LNCaP clone FGC (cell line): ENCODE results near the gene PTPRE.

ENCODE experiments used
- DNase-seq: peaks from one replicate; pipeline ENCODE4 v3.0.0-alpha.2; 2011; ENCODE audit warnings: low read depth
- H3K4me3 ChIP-seq: 2 replicates; pipeline ENCODE4 v1.5.1; 2011; ENCODE audit warnings: mild to moderate bottlenecking, low read depth, low read length, control low read depth
- TF ChIP-seq, protein P1 (sequence below): IDR thresholded peaks from 2 replicates; pipeline ENCODE4 v1.5.1; 2012; ENCODE audit warnings: mild to moderate bottlenecking; ENCODE audit not compliant: control insufficient read depth, insufficient read depth; ENCODE audit errors: extremely low read depth

The PTPRE gene

DNA sequence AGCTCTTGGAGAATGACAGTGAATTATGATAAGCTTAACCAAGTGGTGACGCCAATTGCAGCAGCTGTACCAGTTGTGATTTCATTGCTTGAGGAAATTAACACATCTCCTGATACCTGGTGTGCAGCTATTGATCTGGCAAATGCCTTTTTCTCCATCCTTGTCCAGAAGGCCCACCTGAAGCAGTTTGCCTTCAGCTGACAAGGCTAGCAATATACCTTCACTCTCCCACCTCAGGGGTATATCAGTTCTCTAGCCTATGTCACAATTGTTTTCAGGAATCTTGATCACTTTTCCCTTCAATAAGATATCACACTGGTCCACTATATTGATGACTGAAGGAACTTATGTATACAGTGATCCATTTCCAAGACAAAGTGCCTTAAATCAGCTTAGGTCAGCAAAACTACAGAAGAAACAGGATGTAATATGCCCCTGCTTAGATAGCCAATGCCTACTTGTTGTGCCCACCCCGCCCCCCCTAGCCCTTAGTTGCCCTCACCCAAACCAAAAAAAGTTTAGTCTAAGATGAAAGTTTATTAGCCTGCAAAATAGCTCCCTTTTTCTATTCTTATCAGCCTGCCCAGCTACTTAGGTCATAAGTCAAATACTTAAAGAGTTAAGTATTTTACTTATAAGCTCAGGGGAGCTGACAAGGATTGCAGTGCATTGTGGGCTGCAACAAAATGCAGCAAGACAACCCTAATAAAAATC is 45.1 kb downstream of the PTPRE start:
- H3K4me3 ChIP-seq, result no peak overlapping the region
- DNase-seq, result no peak
- TF ChIP-seq, protein P1, sequence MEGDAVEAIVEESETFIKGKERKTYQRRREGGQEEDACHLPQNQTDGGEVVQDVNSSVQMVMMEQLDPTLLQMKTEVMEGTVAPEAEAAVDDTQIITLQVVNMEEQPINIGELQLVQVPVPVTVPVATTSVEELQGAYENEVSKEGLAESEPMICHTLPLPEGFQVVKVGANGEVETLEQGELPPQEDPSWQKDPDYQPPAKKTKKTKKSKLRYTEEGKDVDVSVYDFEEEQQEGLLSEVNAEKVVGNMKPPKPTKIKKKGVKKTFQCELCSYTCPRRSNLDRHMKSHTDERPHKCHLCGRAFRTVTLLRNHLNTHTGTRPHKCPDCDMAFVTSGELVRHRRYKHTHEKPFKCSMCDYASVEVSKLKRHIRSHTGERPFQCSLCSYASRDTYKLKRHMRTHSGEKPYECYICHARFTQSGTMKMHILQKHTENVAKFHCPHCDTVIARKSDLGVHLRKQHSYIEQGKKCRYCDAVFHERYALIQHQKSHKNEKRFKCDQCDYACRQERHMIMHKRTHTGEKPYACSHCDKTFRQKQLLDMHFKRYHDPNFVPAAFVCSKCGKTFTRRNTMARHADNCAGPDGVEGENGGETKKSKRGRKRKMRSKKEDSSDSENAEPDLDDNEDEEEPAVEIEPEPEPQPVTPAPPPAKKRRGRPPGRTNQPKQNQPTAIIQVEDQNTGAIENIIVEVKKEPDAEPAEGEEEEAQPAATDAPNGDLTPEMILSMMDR, result no peak

DNA sequence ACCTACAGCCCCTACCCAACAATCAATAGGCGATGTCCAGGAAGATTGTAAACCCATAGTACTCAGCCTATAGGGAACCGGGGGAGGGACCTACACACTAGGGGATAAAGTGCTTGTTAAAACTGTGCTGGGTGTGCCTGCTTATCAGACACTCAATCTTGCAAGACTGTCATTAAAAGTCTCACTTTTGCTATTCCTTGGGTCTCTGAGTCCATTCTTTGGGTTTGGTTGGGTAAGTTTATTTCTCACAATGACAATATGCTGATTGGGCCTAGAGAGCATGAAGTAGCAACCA is 45.6 kb downstream of the PTPRE start:
- DNase-seq, result no peak
- TF ChIP-seq, protein P1, result no peak
- no peak overlapping the region for H3K4me3 ChIP-seq

DNA sequence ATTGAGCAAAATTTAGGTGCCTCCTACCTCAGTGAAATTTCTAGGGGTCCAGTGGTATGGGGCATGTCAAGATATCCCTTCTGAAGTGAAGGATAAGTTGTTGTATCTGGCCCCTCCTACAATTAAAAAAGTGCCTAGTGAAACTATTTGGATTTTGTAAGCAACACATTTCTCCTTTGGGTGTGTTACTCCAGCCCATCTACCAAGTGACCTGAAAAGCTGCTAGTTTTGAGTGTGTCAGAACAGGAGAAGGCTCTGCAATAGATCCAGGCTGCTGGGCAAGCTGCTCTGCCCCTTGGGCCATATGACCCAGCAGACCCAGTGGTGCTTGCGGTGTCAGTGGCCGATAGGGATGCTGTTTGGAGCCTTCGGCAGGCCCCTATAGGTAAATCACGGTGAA is 46.0 kb downstream of the PTPRE start:
- no peak overlapping the region for H3K4me3 ChIP-seq
- no peak for DNase-seq
- TF ChIP-seq, protein P1, result no peak

DNA sequence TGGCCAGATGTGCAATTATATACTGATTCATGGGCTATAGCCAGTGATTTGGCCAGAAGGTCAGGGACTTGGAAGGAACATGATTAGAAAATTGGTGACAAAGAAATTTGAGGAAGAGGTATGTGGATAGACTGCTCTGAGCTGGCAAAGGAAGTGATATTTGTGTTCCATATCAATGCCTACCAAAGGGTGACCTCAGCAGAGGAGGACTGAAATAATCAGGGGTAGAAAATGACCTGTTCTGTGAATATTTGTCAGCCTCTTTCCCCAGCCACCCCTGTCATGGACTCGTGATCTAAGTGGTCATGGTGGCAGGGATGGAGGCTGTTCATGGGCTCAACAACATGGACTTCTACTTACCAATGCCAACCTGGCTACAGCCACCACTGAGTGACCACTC is 47.0 kb downstream of the PTPRE start:
- no peak for DNase-seq
- TF ChIP-seq, protein P1, result no peak
- H3K4me3 ChIP-seq, result no peak overlapping the region

DNA sequence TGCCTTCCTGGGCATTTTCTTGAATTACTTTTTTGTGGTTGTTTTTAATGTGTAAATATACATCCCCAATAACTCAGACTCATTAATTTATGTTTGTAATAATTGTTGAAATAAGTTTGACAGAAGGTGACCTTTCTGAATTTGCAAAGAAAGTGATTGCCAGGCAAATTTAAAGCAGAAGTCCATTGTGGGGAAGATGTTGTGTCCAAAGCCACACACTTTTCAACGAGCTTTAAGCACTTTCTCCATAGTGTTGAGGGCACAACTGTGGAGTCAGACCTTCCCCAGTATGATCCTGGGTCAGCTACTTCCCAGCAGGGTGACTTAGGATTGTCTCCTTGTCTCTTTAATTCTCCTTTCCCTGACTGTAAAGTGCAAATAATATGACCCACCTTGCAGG is 52.5 kb downstream of the PTPRE start:
- H3K4me3 ChIP-seq, result no peak overlapping the region
- no peak for DNase-seq
- TF ChIP-seq, protein P1, result no peak

DNA sequence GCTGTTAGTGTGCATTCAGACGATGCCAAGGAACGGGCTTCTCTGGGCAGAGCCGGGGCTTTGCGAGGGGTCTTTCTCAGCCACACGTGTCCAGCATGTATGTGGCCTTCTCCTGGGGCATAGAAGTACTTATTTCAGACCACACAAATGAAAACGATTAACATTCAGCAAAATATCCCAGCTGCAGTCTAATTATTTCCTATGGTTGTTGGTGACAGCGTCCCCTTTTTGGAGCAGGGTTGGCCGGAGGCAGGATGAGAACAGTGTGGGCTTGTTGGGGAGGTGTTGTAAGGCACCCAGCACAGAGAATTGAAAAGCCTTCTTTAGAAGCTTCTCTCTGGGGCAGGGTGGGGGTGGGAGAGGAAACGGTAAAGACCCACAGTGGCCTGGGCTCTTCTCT is 54.2 kb downstream of the PTPRE start:
- TF ChIP-seq, protein P1, result no peak
- H3K4me3 ChIP-seq, result no peak overlapping the region
- DNase-seq, result no peak

DNA sequence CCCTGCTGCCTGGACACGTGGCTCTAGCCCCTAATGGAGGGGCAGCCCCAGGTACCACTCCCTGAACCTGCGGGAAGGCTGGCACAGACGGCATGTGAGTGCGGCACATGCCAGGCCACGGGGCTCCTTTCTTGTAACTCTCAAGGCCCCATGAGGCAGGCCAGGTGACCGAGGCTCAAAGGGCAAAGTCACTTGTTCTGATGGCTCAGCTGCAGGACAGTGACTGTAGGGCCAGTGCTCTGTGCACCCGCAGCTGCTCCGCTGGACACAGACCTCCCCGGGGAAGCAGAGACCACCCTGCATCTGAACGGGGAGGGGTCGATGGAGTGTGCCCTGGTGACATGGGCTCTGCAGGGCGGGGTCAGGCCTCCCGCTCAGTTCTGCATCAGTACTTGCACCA is 55.3 kb downstream of the PTPRE start:
- TF ChIP-seq, protein P1, result no peak
- H3K4me3 ChIP-seq, result no peak overlapping the region
- DNase-seq, result no peak
